Measurements from ENCODE around the gene ADSS2. TPM values are rescaled to one million over a fixed set of nuclear protein-coding genes. Genes with fewer than 3 reads are reported as not detected.

The ADSS2 gene
- total and polyA plus RNA-seq, 2 of the 4 experiments (the other 2 are of a cell fraction): 14.9 to 30.1 TPM

DNA sequence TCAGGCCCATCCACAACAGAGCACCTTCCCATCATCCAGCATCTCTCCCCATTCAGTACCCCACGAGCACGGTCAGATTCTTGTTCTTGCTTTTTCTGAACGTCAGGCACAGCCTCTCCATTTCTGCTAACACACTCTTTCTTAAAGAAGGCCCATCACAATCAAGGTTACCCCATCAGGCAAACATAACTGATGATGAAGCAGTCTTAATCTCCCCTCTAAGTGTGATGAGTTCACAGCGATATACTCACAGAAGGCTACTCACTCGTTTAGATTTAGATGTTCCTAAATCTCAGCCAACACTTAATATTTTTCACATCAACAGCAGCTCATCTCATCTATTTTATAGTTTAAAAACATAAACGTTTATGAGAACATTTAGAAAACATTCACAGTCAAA is 75.6 kb downstream of the ADSS2 start:
- no peak overlapping the region for H3K4ac ChIP-seq (ENCODE audit: low read depth, low read length)
- POLR2A ChIA-PET (ENCODE audit: unreplicated experiment): no interaction called here

More for the DNA sequence above, 75.6 kb downstream of the ADSS2 start:
- in situ Hi-C loops (cut with MboI; ENCODE audit: low sequenced_read_pairs): no loop called here
- Histone ChIP-seq H3K36me3 (ENCODE audit: control insufficient read depth, insufficient read depth, low read length) (no peaks in the 10 kb centered on the region), H3K4me1 (ENCODE audit: control insufficient read depth, insufficient read depth, low read length) (no peaks in the 10 kb centered on the region), H2AFZ (replicated peaks; ENCODE audit: low read length, poor library complexity) (peak overlapping the region; percentile 9), H2BK15ac (ENCODE audit: low read depth, low read length) (no peak overlapping the region), H2BK5ac (ENCODE audit: low read depth, low read length, poor library complexity, severe bottlenecking) (no peak overlapping the region), H4K5ac (ENCODE audit: low read depth, low read length) (no peak overlapping the region), H3K79me1 (ENCODE audit: low read depth in 1 of 2, low read length in 2 of 2) (no peaks in the 10 kb centered on the region), H4K91ac (ENCODE audit: insufficient read depth, low read depth, low read length) (no peak overlapping the region), H4K8ac (ENCODE audit: low read depth in 2 of 2, low read length in 2 of 2) (no peak overlapping the region), H4K20me1 (ENCODE audit: insufficient read depth, low read length) (no peaks in the 10 kb centered on the region), H3K56ac (ENCODE audit: extremely low read depth, insufficient read depth, low read length) (no peak overlapping the region), H2BK20ac (ENCODE audit: low read depth, low read length) (no peak overlapping the region), H3K9me3 (ENCODE audit: control insufficient read depth, insufficient read depth, low read length) (no peaks in the 10 kb centered on the region), H3K18ac (ENCODE audit: low read depth, low read length) (no peak overlapping the region), H2AK5ac (ENCODE audit: low read depth, low read length) (no peak overlapping the region), H2AK9ac (replicated peaks; ENCODE audit: low read depth, low read length, poor library complexity) (no peak overlapping the region), H3K4me2 (ENCODE audit: low read depth, low read length) (no peak overlapping the region), H3K14ac (replicated peaks; ENCODE audit: low read depth, low read length) (no peak overlapping the region), H3K9ac (ENCODE audit: low read depth, low read length) (no peak overlapping the region), H3K27ac (ENCODE audit: insufficient read depth, low read length) (no peak overlapping the region), H3K27me3 (ENCODE audit: control insufficient read depth, insufficient read depth, low read length) (no peaks in the 10 kb centered on the region), H3K9me1 (ENCODE audit: insufficient read depth, low read length) (no peaks in the 10 kb centered on the region), H3K23ac (ENCODE audit: low read depth, low read length) (no peak overlapping the region), H3K4me3 (ENCODE audit: insufficient read depth, low read depth, low read length) (no peak overlapping the region), H2BK120ac (ENCODE audit: low read depth, low read length) (no peak overlapping the region)
- DNase-seq (no peak), ATAC-seq (ENCODE audit: low read depth) (no peak)
- CTCF ChIA-PET: no interaction called here
- intact Hi-C loops (cut with micrococcal nuclease): no loop called here
- no peak for TF ChIP-seq BHLHE40 (IDR thresholded peaks at IDR 0.05; ENCODE audit: low read depth, low read length)
- no peak for TF ChIP-seq MAZ (IDR thresholded peaks at IDR 0.05; ENCODE audit: borderline replicate concordance, low read depth, low read length)
- TF ChIP-seq FOS (IDR thresholded peaks at IDR 0.05; ENCODE audit: low read depth, low read length): no peak
- TF ChIP-seq NFE2L2 (IDR thresholded peaks at IDR 0.05; ENCODE audit: low read depth, low read length): no peak
- TF ChIP-seq, protein P1, sequence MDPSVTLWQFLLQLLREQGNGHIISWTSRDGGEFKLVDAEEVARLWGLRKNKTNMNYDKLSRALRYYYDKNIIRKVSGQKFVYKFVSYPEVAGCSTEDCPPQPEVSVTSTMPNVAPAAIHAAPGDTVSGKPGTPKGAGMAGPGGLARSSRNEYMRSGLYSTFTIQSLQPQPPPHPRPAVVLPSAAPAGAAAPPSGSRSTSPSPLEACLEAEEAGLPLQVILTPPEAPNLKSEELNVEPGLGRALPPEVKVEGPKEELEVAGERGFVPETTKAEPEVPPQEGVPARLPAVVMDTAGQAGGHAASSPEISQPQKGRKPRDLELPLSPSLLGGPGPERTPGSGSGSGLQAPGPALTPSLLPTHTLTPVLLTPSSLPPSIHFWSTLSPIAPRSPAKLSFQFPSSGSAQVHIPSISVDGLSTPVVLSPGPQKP (IDR thresholded peaks at IDR 0.05; ENCODE audit: borderline replicate concordance, low read depth, low read length): no peak
- TF ChIP-seq, protein P2, sequence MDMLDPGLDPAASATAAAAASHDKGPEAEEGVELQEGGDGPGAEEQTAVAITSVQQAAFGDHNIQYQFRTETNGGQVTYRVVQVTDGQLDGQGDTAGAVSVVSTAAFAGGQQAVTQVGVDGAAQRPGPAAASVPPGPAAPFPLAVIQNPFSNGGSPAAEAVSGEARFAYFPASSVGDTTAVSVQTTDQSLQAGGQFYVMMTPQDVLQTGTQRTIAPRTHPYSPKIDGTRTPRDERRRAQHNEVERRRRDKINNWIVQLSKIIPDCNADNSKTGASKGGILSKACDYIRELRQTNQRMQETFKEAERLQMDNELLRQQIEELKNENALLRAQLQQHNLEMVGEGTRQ (IDR thresholded peaks at IDR 0.05; ENCODE audit: low read depth, low read length): no peak
- TF ChIP-seq CHD1 (IDR thresholded peaks at IDR 0.05; ENCODE audit: low read depth, low read length): no peak
- TF ChIP-seq MXI1 (IDR thresholded peaks at IDR 0.05; ENCODE audit: borderline replicate concordance, low read depth, low read length): no peak
- no peak for TF ChIP-seq SMC3 (IDR thresholded peaks at IDR 0.05; ENCODE audit: low read depth, low read length)
- TF ChIP-seq, protein P3, sequence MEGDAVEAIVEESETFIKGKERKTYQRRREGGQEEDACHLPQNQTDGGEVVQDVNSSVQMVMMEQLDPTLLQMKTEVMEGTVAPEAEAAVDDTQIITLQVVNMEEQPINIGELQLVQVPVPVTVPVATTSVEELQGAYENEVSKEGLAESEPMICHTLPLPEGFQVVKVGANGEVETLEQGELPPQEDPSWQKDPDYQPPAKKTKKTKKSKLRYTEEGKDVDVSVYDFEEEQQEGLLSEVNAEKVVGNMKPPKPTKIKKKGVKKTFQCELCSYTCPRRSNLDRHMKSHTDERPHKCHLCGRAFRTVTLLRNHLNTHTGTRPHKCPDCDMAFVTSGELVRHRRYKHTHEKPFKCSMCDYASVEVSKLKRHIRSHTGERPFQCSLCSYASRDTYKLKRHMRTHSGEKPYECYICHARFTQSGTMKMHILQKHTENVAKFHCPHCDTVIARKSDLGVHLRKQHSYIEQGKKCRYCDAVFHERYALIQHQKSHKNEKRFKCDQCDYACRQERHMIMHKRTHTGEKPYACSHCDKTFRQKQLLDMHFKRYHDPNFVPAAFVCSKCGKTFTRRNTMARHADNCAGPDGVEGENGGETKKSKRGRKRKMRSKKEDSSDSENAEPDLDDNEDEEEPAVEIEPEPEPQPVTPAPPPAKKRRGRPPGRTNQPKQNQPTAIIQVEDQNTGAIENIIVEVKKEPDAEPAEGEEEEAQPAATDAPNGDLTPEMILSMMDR (conservative IDR thresholded peaks at IDR 0.05; ENCODE audit: low read depth, low read length): no peak
- no peak for TF ChIP-seq RAD21 (IDR thresholded peaks at IDR 0.05; ENCODE audit: low read length)
- dilution Hi-C loops (cut with HindIII; ENCODE audit: low sequenced_read_pairs, unreplicated experiment): no loop called here
- 24% methylated on average over 3 of the region's 6 CpGs; no CpG with 5 or more reads in 1 of the 2 experiments for WGBS, 2 experiments (ENCODE audit: extremely low coverage in 2 of 2, insufficient read length in 1 of 2)
- BruUV-seq (replicated peaks): no TSS peak

Data from IMR-90 (cell line).